ACC112 (cell line): ENCODE data around the gene MTA1.

ENCODE experiments used
- H2AFZ ChIP-seq: fragments of 200-600 bp; sonication (generic); one replicate; pipeline ENCODE4 v1.6.0; 2017; ENCODE audit warnings: antibody characterized with exemption, low read length; ENCODE audit not compliant: unreplicated experiment
- H3K27ac ChIP-seq: fragments of 200-600 bp; sonication (generic); 2 replicates; pipeline ENCODE4 v1.5.1; 2014; ENCODE audit warnings: low read depth, mild to moderate bottlenecking, antibody characterized with exemption, low read length, moderate library complexity
- H3K27me3 ChIP-seq: fragments of 200-600 bp; sonication (generic); 2 replicates; pipeline ENCODE4 v1.6.1; 2014; ENCODE audit warnings: mild to moderate bottlenecking, antibody characterized with exemption, low read length, moderate library complexity, mixed read lengths; ENCODE audit not compliant: insufficient read depth
- H3K36me3 ChIP-seq: fragments of 200-600 bp; sonication (generic); 2 replicates; pipeline ENCODE4 v1.6.1; 2016; ENCODE audit warnings: mild to moderate bottlenecking, antibody characterized with exemption, low read length, moderate library complexity, mixed read lengths; ENCODE audit not compliant: insufficient read depth
- H3K4me1 ChIP-seq: fragments of 200-600 bp; sonication (generic); one replicate; pipeline ENCODE4 v1.6.1; 2016; ENCODE audit warnings: low read length, mixed read lengths; ENCODE audit not compliant: insufficient read depth, unreplicated experiment, control insufficient read depth
- H3K4me3 ChIP-seq: fragments of 200-600 bp; sonication (generic); 2 replicates; pipeline ENCODE4 v1.5.1; 2014; ENCODE audit warnings: mild to moderate bottlenecking, low read depth, low read length
- H3K79me2 ChIP-seq: fragments of 200-600 bp; sonication (generic); one replicate; pipeline ENCODE4 v1.6.0; 2016; ENCODE audit warnings: low read length; ENCODE audit not compliant: control insufficient read depth, unreplicated experiment, insufficient read depth

The MTA1 gene

DNA sequence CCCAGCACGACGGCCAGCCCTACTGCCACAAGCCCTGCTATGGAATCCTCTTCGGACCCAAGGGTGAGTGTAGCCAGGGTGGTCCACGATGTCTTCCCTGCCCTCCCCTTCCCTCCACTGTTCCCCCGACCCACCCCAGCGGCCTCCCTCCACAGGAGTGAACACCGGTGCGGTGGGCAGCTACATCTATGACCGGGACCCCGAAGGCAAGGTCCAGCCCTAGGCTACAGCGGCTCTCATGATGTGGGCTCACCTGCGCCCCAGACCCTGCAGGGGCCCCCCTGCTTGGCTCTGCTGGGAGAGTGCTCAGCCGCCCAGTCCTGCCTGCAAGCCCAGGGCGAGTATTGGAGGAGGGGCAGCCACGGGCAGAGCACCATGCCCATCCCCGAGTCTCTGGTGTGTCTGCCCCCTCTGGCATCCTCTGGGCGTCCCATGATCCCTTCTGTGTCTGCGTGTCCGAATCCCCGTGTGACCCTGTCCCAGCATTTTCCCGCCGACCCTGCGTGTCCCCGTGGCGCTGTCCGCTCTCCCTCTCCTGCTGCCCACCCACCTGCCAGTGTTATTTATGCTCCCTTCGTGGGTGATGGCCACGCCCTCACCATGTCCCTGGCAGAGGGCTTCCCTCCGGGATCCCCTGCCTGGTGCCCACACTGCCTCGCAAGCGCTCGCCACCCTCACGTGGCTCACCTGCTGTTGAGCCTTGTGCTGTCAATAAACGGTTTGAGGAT is 60.0 kb downstream of the MTA1 start:
- peaks cover 40% of the 10 kb centered on the region for H3K4me1 ChIP-seq
- no peak overlapping the region for H3K27ac ChIP-seq
- H3K27me3 ChIP-seq = no peaks in the 10 kb centered on the region
- H3K4me3 ChIP-seq = no peak overlapping the region
- H3K36me3 ChIP-seq = no peaks in the 10 kb centered on the region
- H3K79me2 ChIP-seq = peaks cover 11% of the 10 kb centered on the region
- no peak overlapping the region for H2AFZ ChIP-seq

DNA sequence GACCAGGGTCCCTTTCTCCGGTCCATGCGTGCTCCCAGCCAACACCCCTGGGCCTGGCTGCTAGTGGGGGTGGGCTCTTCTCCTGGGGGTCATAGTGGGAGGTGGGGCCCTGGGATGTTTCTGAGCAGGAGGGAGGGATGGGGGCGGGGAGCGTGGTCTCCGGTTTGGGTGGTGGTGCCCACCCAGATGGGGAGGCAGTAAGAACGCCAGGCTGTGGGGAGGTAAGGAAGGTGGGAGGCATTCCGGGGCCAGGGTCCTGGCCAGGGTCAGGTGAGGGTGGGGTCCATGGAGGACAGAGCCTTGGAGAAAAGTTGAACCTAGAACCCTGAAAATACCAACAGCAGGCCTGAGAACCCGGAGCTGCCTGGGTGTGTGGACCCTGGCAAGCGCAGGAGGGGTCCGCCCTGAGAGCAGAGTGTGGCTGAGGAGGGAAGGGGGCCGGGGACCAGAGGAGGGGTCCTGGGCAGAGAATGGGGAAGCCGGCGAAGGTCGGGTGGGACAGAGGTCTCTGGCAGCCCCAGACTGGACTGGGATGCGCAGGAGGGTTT is 60.6 kb downstream of the MTA1 start:
- Histone ChIP-seq H3K79me2 (peaks cover 11% of the 10 kb centered on the region), H3K36me3 (no peaks in the 10 kb centered on the region), H3K27me3 (no peaks in the 10 kb centered on the region), H3K27ac (peak overlapping the region; percentile 100), H3K4me3 (no peak overlapping the region), H2AFZ (no peak overlapping the region), H3K4me1 (peaks cover 40% of the 10 kb centered on the region)

DNA sequence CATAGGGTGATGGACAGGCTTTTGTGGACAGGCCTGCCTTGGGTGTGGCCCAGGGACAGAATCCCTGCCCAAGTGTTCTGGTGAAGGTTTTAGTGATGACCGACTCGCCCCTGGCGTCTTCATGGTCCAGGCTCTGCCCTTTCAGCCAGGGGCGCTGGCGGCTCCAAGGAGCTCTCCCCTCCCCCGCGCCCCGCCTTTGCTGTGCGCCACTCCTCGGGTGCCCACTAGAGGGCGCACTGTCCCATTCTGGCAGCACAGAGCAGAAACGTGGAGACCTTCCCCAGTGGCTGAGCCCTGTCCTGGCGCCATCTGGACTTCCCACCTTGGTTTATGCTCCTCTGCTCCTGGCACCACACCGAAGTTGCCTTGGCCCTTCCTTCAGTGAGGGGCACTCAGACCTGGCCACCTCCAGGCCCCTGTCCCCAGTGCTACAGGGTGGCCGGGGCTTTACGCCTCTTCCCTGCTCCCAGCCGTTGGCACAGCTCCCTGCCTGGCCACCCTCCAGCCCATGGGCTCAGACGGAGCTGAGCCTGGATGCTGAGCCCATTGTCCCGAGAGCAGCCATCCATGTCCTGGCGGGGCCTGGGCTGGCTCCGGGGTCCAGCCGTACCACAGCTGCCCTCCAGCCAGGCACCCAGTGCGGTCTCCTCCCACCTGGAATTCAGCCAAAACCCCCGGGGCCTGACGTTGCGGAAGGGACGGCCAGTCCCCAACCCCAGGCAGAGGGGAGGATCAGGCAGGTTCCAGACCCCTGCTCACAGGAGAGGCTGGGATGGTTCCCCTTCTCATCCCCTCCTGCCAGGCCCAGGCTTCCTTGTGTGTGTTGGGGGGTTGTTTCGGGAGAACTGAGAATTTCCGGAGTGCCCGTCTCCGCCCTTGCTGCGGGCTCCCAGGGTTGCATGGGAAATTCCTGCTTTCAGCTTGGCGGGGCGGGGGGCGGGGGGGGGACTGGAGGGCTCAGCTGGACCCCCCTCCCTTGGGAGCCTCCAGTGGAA is 61.5 kb downstream of the MTA1 start:
- no peak overlapping the region for H2AFZ ChIP-seq
- H3K27me3 ChIP-seq = no peaks in the 10 kb centered on the region
- peaks cover 11% of the 10 kb centered on the region for H3K79me2 ChIP-seq
- peak overlapping the region; percentile 77 for H3K4me3 ChIP-seq
- H3K4me1 ChIP-seq = peaks cover 40% of the 10 kb centered on the region
- H3K27ac ChIP-seq = peak overlapping the region; percentile 100
- H3K36me3 ChIP-seq = no peaks in the 10 kb centered on the region

GRCh38 chr14:105481886-105482457 is 62.3 kb downstream of the MTA1 start:
- no peaks in the 10 kb centered on the region for H3K27me3 ChIP-seq
- peaks cover 37% of the 10 kb centered on the region for H3K4me1 ChIP-seq
- H2AFZ ChIP-seq = no peak overlapping the region

GRCh38 chr14:105482486-105483110 is 63.0 kb downstream of the MTA1 start:
- H3K4me1 ChIP-seq = peaks cover 35% of the 10 kb centered on the region
- no peak overlapping the region for H3K4me3 ChIP-seq

More at GRCh38 chr14:105481886-105482457, 62.3 kb downstream of the MTA1 start:
- Histone ChIP-seq H3K4me3 (no peak overlapping the region), H3K27ac (peak overlapping the region; percentile 100), H3K79me2 (peaks cover 5% of the 10 kb centered on the region), H3K36me3 (no peaks in the 10 kb centered on the region)

DNA sequence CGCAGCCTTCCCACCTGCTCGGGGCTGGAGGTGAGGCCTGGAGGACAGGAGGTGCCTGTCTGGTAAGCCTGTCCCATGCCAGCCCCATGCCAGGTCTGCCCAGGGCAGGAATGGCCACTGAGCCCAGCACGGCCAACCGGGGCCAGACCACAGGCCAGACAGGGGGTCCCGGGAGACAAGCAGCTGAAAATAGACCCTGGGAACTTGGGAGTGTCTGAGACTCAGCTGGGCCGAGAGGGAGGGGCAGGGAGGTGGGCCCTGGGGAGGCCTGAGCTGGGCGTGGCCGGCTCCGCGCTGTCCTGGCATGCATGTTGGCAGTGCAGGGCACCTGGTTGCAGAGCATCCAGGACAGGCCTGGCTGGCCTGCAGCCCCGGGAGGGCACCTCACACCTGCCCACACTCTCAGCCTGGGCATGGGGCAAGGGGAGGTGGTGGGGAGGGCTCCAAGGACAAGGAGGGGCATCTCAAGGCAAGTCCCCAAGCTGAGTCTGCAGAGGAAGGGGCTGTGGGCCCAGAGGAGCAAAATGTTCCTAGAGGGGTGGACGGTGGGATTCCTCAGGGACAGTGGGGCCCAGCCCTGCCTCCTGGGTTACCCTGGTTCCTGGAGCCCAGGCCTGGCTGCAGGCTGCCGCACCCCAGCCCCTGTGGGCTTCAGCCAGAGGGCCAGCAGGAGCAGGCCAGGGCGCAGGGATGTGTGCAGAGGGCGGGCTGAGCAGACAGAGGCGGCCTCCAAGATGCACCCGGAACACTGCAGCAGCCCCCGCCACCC is 63.9 kb downstream of the MTA1 start:
- Histone ChIP-seq H3K4me1 (peaks cover 39% of the 10 kb centered on the region), H3K27me3 (peaks cover 5% of the 10 kb centered on the region; the same call in 1 of the 2 replicates), H3K4me3 (no peak overlapping the region), H3K79me2 (no peaks in the 10 kb centered on the region), H3K36me3 (no peaks in the 10 kb centered on the region), H3K27ac (peak overlapping the region; percentile 100; the same call in 1 of the 2 replicates), H2AFZ (no peak overlapping the region)

More at GRCh38 chr14:105482486-105483110, 63.0 kb downstream of the MTA1 start:
- H3K36me3 ChIP-seq = no peaks in the 10 kb centered on the region
- peaks cover 5% of the 10 kb centered on the region; the same call in 1 of the 2 replicates for H3K27me3 ChIP-seq
- no peak overlapping the region for H2AFZ ChIP-seq
- H3K79me2 ChIP-seq = no peaks in the 10 kb centered on the region
- H3K27ac ChIP-seq = peak overlapping the region; percentile 100

DNA sequence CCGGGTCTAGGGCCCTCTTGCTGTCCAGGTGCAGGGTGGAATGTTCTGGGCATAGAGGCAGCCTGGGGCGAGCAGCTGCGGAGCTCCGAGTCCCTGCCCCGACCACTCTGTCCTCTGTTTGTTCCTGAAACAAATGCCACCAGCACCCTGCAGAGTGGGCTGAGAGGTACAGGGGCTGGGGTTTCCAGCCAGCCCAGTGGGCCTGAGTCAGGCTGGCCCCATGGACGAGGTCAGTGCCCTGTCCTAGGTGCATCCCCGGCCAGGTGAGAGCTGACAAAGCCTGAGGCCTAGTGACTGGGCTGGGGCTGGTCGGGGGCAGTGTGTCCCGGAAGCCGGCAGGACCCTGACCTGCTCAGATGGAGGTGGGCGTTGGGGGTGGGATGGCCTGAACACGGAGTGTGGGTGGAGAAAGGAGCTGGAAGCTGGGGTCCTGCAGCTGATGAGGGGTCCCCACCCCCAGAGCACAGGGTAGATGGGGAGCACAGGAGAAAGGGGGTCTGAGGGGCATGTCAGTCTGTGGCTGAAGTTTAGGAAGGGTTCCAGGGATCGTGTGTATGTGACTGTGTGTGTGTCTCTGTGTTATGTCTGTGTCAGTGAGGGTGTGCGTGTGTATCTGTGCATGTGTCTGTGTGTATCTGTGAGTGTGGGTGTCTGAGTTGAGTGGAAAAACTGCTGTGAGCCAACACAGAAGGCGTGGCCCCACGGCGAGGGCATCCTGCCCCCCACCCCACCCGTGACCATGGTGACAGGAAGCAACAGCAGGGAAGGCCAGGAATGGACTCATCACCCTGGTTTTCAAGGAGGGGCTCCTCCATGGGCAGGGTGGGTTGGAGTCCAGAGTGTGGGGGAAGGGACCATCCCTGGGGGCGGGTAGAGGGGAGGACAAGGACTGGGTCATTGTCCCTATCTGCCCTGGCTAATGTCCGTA is 64.7 kb downstream of the MTA1 start:
- H3K79me2 ChIP-seq = no peaks in the 10 kb centered on the region
- H3K36me3 ChIP-seq = no peaks in the 10 kb centered on the region
- H3K27me3 ChIP-seq = peaks cover 5% of the 10 kb centered on the region; the same call in 1 of the 2 replicates
- peaks cover 45% of the 10 kb centered on the region for H3K4me1 ChIP-seq
- H3K4me3 ChIP-seq = no peak overlapping the region
- H3K27ac ChIP-seq = no peak overlapping the region
- H2AFZ ChIP-seq = no peak overlapping the region

DNA sequence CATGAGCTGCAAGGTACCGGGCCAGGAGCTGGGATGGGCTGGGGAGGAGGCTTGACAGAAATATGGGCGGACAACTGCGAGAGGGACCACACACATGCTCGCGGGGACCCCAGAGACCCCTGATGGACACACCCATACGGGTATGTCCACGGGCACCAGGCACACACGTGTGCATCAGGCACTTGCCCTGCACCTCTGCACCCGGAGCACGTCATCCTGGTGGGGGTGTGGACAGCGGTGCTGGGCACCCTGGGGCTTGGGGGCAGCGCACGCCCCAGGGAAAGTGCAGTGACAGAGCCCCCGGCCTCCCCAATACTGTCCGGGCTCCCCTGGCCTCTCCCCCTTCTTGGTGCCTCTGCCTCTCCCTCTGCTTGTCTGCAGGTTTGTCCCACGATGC is 65.4 kb downstream of the MTA1 start:
- peaks cover 47% of the 10 kb centered on the region for H3K4me1 ChIP-seq
- no peaks in the 10 kb centered on the region for H3K79me2 ChIP-seq
- peaks cover 5% of the 10 kb centered on the region; the same call in 1 of the 2 replicates for H3K27me3 ChIP-seq
- no peak overlapping the region for H2AFZ ChIP-seq
- no peak overlapping the region for H3K4me3 ChIP-seq
- H3K27ac ChIP-seq = no peak overlapping the region
- H3K36me3 ChIP-seq = no peaks in the 10 kb centered on the region

DNA sequence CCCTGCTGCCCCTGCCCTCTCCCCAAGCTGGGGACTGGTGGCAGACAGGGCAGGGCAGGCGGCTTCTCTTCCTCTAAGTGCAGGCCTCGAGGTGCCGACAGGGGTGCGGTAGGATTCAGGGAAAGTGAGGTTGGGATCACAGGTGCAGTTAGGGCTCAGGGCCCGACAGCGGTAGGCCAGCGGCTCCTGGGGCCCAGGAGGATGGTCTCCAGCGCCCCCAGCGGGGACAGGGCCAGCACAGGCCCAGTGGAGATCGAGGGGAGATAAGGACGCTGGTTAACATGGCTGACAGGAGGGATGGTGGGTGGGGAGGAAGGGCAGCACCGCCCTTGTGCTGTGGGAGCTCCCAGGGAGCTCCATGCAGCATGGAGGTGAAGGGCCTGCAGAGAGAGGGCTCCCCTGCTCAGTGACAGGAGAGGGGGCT is 66.1 kb downstream of the MTA1 start:
- H2AFZ ChIP-seq = no peak overlapping the region
- no peak overlapping the region for H3K4me3 ChIP-seq
- no peak overlapping the region for H3K27ac ChIP-seq
- H3K36me3 ChIP-seq = no peaks in the 10 kb centered on the region
- H3K27me3 ChIP-seq = peaks cover 5% of the 10 kb centered on the region; the same call in 1 of the 2 replicates
- H3K4me1 ChIP-seq = peaks cover 41% of the 10 kb centered on the region
- no peaks in the 10 kb centered on the region for H3K79me2 ChIP-seq
